NT2/D1 (cell line): ENCODE data around the gene NTRK3.

Experiments used
- YY1 ChIP-seq: IDR thresholded peaks from 2 replicates; pipeline ENCODE4 v1.6.1; 2011; ENCODE audit not compliant: insufficient read length, insufficient read depth
- ZNF274 ChIP-seq: IDR thresholded peaks from 2 replicates; pipeline ENCODE4 v1.6.1; 2011; ENCODE audit warnings: mild to moderate bottlenecking, low read depth, low read length

- no peak for TF ChIP-seq ZNF274
- TF ChIP-seq YY1: no peak
Observed at GRCh38 chr15:87949575-87950223, 306.8 kb downstream of the NTRK3 start.
